ENCODE measurements around the gene ADCY9. TPM values are rescaled to one million over a fixed set of nuclear protein-coding genes. Genes with fewer than 3 reads are reported as not detected.

ADCY9 gene
- total and polyA plus RNA-seq, 2 donors from 2014 or later = 6.8 to 23.7 TPM

DNA sequence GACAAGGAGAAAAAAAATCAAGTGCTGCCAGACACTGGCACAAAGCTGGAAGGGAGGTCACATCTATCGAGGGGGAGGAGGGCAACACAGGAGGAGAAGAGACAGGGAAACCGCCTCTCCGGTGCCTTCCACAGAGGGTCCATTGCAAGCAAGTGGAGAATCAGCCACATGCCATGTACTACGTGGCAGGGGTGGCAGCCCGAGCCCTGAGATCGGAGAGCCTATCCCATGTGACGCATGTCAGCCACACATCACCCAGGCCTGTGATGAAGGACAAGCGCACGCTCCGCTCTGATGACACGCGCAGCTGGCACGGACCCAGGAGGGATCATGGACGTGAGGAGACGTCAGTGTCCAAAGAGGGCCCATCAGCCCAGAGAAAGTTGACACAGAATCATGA, 30.1 kb downstream of the ADCY9 start:
- no peaks in the 10 kb centered on the region for H3K36me3 ChIP-seq (ENCODE audit: control insufficient read depth in 2 of 3, insufficient read depth in 3 of 3, low read length in 3 of 3)
- intact Hi-C loops (cut with DNase I) = no loop called here
- no peaks in the 10 kb centered on the region for H3K27me3 ChIP-seq (ENCODE audit: control insufficient read depth, insufficient read depth, low read length)
- no peak for DNase-seq
- no peak for FAIRE-seq
- TF ChIP-seq CTCF (IDR thresholded peaks at IDR 0.05; ENCODE audit: borderline replicate concordance, extremely low read depth, insufficient read depth) = no peak
- no peak overlapping the region for H3K27ac ChIP-seq (ENCODE audit: low read depth in 2 of 2, low read length in 2 of 2)
- H3K9me3 ChIP-seq (ENCODE audit: control insufficient read depth in 2 of 3, insufficient read depth in 1 of 3, low read length in 3 of 3) = no peaks in the 10 kb centered on the region
- peaks cover 0 to 19% (median 17%) of the 10 kb centered on the region in 3 donors for H3K4me1 ChIP-seq (ENCODE audit: control insufficient read depth in 2 of 3, insufficient read depth in 2 of 3, low read depth in 1 of 3, low read length in 3 of 3)
- H3K4me3 ChIP-seq (ENCODE audit: low read length in 3 of 3) = no peak overlapping the region
- H3K9ac ChIP-seq (ENCODE audit: low read length in 3 of 3) = no peak overlapping the region

- DNase-seq = no peak
- no peak for TF ChIP-seq CTCF (IDR thresholded peaks at IDR 0.05; ENCODE audit: borderline replicate concordance, extremely low read depth, insufficient read depth)
- no peak for FAIRE-seq
- Histone ChIP-seq H3K4me1 (ENCODE audit: control insufficient read depth in 2 of 3, insufficient read depth in 2 of 3, low read depth in 1 of 3, low read length in 3 of 3) (peaks cover 0 to 19% (median 16%) of the 10 kb centered on the region in 3 donors), H3K36me3 (ENCODE audit: control insufficient read depth in 2 of 3, insufficient read depth in 3 of 3, low read length in 3 of 3) (no peaks in the 10 kb centered on the region), H3K9me3 (ENCODE audit: control insufficient read depth in 2 of 3, insufficient read depth in 1 of 3, low read length in 3 of 3) (no peaks in the 10 kb centered on the region), H3K27me3 (ENCODE audit: control insufficient read depth, insufficient read depth, low read length) (no peaks in the 10 kb centered on the region), H3K27ac (ENCODE audit: low read depth in 2 of 2, low read length in 2 of 2) (no peak overlapping the region), H3K4me3 (ENCODE audit: low read length in 3 of 3) (no peak overlapping the region), H3K9ac (ENCODE audit: low read length in 3 of 3) (no peak overlapping the region)
- intact Hi-C loops (cut with DNase I) = no loop called here
These were observed 30.8 kb downstream of the ADCY9 start for GRCh38 chr16:4085405-4085970.

DNA sequence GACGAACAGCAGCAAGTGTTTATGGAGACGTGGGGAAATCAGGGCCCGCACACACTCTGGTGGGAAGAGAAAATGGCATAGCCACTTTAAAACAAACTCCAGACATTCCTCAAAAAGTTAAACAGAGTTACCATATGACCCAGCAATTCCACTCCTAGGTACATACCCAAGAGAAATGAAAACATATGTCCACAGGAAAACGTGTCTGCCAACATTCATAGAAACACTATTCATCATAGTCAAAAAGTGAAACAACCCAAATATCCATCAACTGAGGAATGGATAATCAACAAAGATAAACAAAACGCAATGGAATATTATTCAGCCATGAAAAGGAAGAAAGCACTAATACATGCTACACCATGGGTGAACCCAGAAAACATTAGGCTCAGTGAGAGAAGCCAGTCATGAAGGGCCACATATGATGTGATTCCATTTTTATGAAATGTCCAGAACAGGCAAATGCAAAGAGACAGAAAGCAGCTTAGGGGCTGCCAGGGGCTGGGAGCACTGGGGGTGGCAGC, 32.8 kb downstream of the ADCY9 start:
- Histone ChIP-seq H3K9me3 (ENCODE audit: control insufficient read depth in 2 of 3, insufficient read depth in 1 of 3, low read length in 3 of 3) (no peaks in the 10 kb centered on the region), H3K4me1 (ENCODE audit: control insufficient read depth in 2 of 3, insufficient read depth in 2 of 3, low read depth in 1 of 3, low read length in 3 of 3) (peaks cover 0 to 7% (median 3%) of the 10 kb centered on the region in 3 donors), H3K4me3 (ENCODE audit: low read length in 3 of 3) (no peak overlapping the region), H3K9ac (ENCODE audit: low read length in 3 of 3) (no peak overlapping the region), H3K27ac (ENCODE audit: low read depth in 2 of 2, low read length in 2 of 2) (no peak overlapping the region), H3K27me3 (ENCODE audit: control insufficient read depth, insufficient read depth, low read length) (no peaks in the 10 kb centered on the region), H3K36me3 (ENCODE audit: control insufficient read depth in 2 of 3, insufficient read depth in 3 of 3, low read length in 3 of 3) (no peaks in the 10 kb centered on the region)
- DNase-seq = no peak
- TF ChIP-seq CTCF (IDR thresholded peaks at IDR 0.05; ENCODE audit: borderline replicate concordance, extremely low read depth, insufficient read depth) = no peak
- intact Hi-C loops (cut with DNase I) = no loop called here
- no peak for FAIRE-seq

Measured in kidney (tissue), 14 donors.